ENCODE data around the gene GFOD2.
A peak's percentile ranks its signal among the peaks of the same experiment; 100 is the strongest.

The GFOD2 gene

GRCh38 chr16:67666032-67666551 is 53.0 kb downstream of the GFOD2 start:
- Histone ChIP-seq H3K4me1 (ENCODE audit: low read length) (peaks cover 42% of the 10 kb centered on the region), H3K9me3 (ENCODE audit: insufficient read depth, low read length) (no peaks in the 10 kb centered on the region), H3K9ac (ENCODE audit: low read length) (peak overlapping the region; percentile 94), H3K79me2 (ENCODE audit: low read length) (no peaks in the 10 kb centered on the region), H3K27me3 (ENCODE audit: low read depth, low read length) (no peaks in the 10 kb centered on the region), H3K4me2 (ENCODE audit: low read length) (peak overlapping the region; percentile 99), H4K20me1 (ENCODE audit: insufficient read depth, low read length) (no peaks in the 10 kb centered on the region), H3K27ac (ENCODE audit: low read length) (no peak overlapping the region), H3K36me3 (replicated peaks; ENCODE audit: low read depth, low read length) (no peaks in the 10 kb centered on the region), H2AFZ (ENCODE audit: low read depth, low read length) (no peak overlapping the region), H3K4me3 (ENCODE audit: low read length) (peak overlapping the region; percentile 92)
- TF ChIP-seq EZH2phosphoT487 (IDR thresholded peaks at IDR 0.05; ENCODE audit: low read depth) (no peak), CTCF (IDR thresholded peaks at IDR 0.05; ENCODE audit: low read depth, low read length) (no peak)

GRCh38 chr16:67665598-67665997 is 53.5 kb downstream of the GFOD2 start:
- Histone ChIP-seq H3K9ac (ENCODE audit: low read length) (peak overlapping the region; percentile 94), H3K27ac (ENCODE audit: low read length) (no peak overlapping the region), H3K4me2 (ENCODE audit: low read length) (peak overlapping the region; percentile 99)

GRCh38 chr16:67664871-67665270 is 54.2 kb downstream of the GFOD2 start:
- Histone ChIP-seq H4K20me1 (ENCODE audit: insufficient read depth, low read length) (no peaks in the 10 kb centered on the region), H3K4me3 (ENCODE audit: low read length) (no peak overlapping the region), H3K27ac (ENCODE audit: low read length) (no peak overlapping the region), H3K4me1 (ENCODE audit: low read length) (peaks cover 41% of the 10 kb centered on the region), H3K79me2 (ENCODE audit: low read length) (peaks cover 2% of the 10 kb centered on the region), H3K27me3 (ENCODE audit: low read depth, low read length) (no peaks in the 10 kb centered on the region), H3K4me2 (ENCODE audit: low read length) (no peak overlapping the region), H3K36me3 (replicated peaks; ENCODE audit: low read depth, low read length) (no peaks in the 10 kb centered on the region), H3K9ac (ENCODE audit: low read length) (no peak overlapping the region), H2AFZ (ENCODE audit: low read depth, low read length) (no peak overlapping the region), H3K9me3 (ENCODE audit: insufficient read depth, low read length) (no peaks in the 10 kb centered on the region)
- TF ChIP-seq EZH2phosphoT487 (IDR thresholded peaks at IDR 0.05; ENCODE audit: low read depth) (no peak), CTCF (IDR thresholded peaks at IDR 0.05; ENCODE audit: low read depth, low read length) (no peak)

More at GRCh38 chr16:67665598-67665997, 53.5 kb downstream of the GFOD2 start:
- H3K79me2 ChIP-seq (ENCODE audit: low read length) = no peaks in the 10 kb centered on the region
- TF ChIP-seq EZH2phosphoT487 (IDR thresholded peaks at IDR 0.05; ENCODE audit: low read depth) (no peak), CTCF (IDR thresholded peaks at IDR 0.05; ENCODE audit: low read depth, low read length) (no peak)
- H3K4me3 ChIP-seq (ENCODE audit: low read length) = peak overlapping the region; percentile 92
- H3K36me3 ChIP-seq (replicated peaks; ENCODE audit: low read depth, low read length) = no peaks in the 10 kb centered on the region
- no peaks in the 10 kb centered on the region for H3K9me3 ChIP-seq (ENCODE audit: insufficient read depth, low read length)
- H2AFZ ChIP-seq (ENCODE audit: low read depth, low read length) = no peak overlapping the region
- peaks cover 44% of the 10 kb centered on the region for H3K4me1 ChIP-seq (ENCODE audit: low read length)
- no peaks in the 10 kb centered on the region for H3K27me3 ChIP-seq (ENCODE audit: low read depth, low read length)
- H4K20me1 ChIP-seq (ENCODE audit: insufficient read depth, low read length) = no peaks in the 10 kb centered on the region

GRCh38 chr16:67664258-67664657 is 54.9 kb downstream of the GFOD2 start:
- H2AFZ ChIP-seq (ENCODE audit: low read depth, low read length) = no peak overlapping the region
- H3K4me2 ChIP-seq (ENCODE audit: low read length) = no peak overlapping the region
- no peak for TF ChIP-seq CTCF (IDR thresholded peaks at IDR 0.05; ENCODE audit: low read depth, low read length)
- no peak for TF ChIP-seq EZH2phosphoT487 (IDR thresholded peaks at IDR 0.05; ENCODE audit: low read depth)
- H3K36me3 ChIP-seq (replicated peaks; ENCODE audit: low read depth, low read length) = no peaks in the 10 kb centered on the region
- H3K9ac ChIP-seq (ENCODE audit: low read length) = no peak overlapping the region
- no peak overlapping the region for H3K27ac ChIP-seq (ENCODE audit: low read length)
- no peak overlapping the region for H3K4me3 ChIP-seq (ENCODE audit: low read length)
- H3K9me3 ChIP-seq (ENCODE audit: insufficient read depth, low read length) = no peaks in the 10 kb centered on the region
- H3K79me2 ChIP-seq (ENCODE audit: low read length) = peaks cover 8% of the 10 kb centered on the region
- no peaks in the 10 kb centered on the region for H4K20me1 ChIP-seq (ENCODE audit: insufficient read depth, low read length)
- peaks cover 35% of the 10 kb centered on the region for H3K4me1 ChIP-seq (ENCODE audit: low read length)
- H3K27me3 ChIP-seq (ENCODE audit: low read depth, low read length) = no peaks in the 10 kb centered on the region

Data from OCI-LY3 (cell line).